CD4-positive, alpha-beta T cell treated with Interleukin-4 for 4 hours (primary cell): ENCODE measurements around the gene ZNF668.
"Not testable (repeated sequence)": the region's sequence is repeated elsewhere in the genome, so short reads cannot be mapped to it uniquely, and the experiment has no call there.

Source experiments
- DNase-seq: peaks from one replicate; pipeline ENCODE4 v3.0.0-alpha.2; 2020

The ZNF668 gene

DNA sequence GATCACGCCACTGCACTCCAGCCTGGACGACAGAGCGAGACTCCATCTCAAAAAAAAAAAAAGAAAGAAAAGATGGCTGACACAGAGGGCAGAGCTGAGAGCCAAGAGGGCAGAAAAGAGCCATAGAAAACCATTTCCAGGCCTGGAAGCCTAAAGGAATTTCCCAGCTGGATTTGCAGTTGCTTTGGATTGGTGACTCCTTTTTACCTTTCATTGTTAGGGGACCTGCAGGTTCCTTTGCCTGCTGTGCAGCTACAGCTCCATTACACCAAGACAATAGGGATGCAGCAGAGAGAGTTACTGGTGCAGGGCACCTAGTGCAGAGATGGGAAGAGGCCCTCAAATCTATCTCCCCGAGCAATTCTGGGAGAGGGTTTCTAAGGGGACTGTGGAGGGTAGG lies 18.4 kb downstream of the ZNF668 start:
- DNase-seq = no peak

DNA sequence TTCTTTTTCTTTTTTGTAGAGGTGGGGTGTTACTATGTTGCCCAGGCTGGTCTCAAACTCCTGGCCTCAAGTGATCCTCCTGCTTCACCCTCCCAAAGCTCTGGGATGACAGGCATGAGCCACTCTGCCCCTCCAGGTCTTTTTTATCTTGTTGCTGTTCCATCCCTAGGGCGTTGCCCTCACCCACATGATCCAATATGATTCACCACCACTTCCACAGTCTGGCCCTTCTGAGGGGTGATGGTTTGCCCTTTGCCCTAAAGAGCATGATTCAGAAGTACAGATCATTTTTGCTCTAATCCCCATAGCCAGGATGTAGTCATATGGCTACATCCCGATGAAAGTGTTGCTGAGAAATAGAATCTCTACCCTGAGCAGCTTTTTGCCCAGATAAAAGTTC lies 21.9 kb downstream of the ZNF668 start:
- DNase-seq = no peak

DNA sequence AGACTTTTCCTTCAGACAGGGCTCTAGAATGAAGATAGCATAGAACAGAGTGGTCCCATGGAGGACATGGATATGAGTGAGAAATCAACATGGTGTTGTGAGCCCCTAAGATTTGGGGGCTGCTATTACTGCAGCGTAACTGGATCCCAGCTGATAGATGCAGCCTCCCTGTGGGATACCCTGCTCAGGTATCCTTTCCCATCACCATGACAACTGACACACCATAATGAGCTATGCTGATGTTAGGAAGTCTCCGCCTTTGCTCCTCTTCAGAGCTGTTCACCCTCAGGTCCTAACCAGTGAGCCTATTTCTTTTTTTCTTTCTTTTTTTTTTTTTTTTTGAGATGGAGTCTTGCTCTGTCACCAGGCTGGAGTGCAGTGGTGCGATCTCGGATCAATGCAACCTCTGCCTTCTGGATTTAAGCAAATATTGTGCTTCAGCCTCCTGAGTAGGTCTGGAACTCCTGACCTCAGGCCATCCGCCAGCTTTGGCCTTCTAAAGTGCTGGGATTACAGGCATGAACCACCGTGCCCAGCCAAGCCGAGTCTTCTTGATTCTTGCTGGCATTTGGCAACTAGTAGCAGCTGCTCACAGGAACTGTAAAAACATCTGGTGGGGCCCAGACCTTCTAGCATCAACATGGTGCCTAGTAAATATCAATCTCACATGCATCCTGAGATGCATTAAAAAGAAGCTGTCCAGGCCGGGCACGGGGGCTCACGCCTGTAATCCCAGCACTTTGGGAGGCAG lies 23.6 kb downstream of the ZNF668 start:
- no peak for DNase-seq

DNA sequence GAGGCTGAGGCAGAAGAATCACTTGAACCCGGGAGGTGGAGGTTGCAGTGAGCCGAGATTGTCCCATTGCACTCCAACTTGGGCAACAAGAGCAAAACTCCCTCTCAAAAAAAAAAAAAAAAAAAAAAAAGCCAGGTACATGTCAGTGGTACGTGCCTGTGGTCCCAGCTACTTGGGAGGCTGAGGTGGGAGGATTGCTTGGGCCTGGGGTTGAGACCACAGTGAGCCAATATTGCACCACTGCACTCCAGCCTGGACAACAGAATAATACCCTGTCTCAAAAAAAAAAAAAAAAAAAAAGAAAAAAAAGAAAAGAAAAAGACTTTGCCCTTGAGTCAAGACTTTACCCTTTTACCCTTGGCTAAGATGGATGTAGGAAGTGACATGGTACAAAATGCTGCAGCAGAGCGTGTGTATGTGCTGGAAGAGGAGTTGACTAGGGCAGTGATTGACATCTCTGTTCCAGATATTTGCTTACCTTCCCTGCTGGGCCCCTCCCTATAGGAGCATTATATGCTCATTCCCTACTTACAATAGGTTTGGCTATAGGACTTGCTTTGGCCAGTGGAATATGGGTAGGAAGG lies 30.1 kb downstream of the ZNF668 start:
- no peak for DNase-seq

DNA sequence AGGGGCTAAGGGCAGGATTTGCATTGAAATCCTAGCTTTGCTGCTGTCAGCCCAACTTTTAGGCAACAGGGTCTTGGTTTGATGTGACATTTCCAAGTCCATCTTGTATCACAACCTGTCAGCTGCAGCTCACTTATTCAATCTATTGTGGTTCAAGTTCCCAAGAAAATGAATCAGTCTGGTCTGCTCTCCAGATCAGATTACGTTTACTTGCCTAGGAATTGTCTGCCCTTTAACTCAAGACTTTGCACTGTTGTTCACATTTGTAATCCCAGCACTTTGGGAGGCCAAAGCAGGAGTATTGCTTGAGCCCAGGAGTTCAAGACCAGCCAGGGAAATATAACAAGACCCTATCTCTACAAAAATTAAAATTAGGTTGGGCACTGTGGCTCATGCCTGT lies 30.7 kb downstream of the ZNF668 start:
- DNase-seq = no peak

DNA sequence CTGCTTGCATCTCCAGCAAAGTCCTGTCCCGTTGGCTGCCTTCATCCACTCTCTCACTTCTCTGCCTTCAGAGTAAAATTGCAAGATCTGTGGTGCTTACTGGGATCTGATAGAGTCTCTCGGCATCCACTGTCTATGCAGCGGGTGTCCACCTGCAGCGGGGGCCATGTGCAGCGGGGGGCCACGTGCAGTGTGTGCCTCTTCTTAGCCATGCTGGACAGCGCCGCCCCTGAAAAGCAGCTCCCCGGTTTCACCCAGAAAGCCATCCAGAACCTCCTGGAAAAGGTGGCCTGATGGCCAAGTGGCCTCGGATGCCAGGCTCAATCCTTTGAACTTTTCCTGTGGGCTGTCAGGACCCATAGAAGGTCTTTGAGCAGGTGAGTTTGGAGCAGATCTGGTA lies 31.2 kb downstream of the ZNF668 start:
- no peak for DNase-seq

DNA sequence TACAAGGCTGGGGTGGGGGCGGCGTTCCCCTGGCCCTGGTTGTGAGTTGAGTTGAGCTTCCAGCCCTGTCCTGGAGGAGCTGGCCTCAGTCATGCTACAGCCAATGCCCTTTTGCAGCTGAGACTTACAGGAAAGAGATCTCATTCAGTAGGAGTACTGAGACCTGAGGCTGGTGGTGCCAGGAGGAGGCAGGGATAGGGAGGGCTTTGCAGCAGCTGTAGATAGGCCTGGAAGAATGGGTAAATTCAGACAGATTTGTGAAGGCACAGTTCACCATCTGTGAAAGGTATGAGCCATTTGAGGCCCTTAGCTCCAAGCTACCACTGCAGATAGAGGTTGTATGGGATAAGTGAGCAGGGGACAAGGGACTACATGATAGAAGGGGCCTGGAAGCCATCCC lies 35.0 kb downstream of the ZNF668 start:
- DNase-seq = no peak

DNA sequence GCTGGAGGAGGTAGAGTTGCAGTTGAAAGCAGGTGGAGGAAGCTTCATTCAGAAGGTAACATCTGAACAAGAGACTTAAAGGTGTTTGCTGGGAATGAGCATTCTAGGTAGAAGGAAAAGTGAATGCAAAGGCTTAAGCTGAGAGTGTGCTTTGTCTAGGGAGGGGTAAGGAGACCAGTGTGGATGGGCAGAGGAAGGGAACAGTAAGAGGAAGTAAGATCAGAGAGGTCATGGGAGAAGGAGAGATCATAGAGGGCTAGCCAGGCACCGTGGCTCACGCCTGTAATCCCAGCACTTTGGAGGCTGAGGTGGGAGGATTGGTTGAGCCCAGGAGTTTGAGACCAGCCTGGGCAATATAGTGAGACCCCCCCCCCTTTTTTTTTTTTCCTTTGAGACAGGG lies 37.3 kb downstream of the ZNF668 start:
- DNase-seq = no peak

DNA sequence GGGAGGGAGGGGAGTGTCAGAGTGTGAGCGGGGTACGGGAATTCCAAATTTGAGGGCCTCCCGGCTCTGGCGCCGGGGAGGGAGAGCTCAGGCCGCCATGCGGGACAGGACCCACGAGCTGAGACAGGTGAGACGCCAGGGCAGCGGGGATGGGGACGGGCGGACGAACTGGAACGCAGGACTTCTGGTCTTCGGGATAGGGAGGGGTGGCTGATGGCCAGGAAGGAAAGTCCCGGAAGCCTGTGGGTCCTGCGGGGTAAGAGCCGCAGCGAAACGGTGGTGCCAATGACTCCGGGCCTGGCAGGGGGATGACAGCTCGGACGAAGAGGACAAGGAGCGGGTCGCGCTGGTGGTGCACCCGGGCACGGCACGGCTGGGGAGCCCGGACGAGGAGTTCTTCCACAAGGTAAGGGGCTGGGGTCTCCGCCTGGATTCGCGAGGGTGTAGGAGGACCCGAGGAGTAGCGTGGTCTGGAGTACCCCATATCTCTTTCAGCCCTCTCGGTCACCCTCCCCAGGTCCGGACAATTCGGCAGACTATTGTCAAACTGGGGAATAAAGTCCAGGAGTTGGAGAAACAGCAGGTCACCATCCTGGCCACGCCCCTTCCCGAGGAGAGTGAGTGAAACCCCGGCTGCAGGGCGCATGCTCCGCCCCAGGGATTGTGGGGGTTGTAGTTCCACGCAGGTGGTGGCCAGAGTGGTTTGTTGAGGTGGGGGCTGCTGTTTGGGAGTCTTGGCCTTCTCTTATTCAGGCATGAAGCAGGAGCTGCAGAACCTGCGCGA lies 40.1 kb downstream of the ZNF668 start:
- DNase-seq = peak; percentile 79

DNA sequence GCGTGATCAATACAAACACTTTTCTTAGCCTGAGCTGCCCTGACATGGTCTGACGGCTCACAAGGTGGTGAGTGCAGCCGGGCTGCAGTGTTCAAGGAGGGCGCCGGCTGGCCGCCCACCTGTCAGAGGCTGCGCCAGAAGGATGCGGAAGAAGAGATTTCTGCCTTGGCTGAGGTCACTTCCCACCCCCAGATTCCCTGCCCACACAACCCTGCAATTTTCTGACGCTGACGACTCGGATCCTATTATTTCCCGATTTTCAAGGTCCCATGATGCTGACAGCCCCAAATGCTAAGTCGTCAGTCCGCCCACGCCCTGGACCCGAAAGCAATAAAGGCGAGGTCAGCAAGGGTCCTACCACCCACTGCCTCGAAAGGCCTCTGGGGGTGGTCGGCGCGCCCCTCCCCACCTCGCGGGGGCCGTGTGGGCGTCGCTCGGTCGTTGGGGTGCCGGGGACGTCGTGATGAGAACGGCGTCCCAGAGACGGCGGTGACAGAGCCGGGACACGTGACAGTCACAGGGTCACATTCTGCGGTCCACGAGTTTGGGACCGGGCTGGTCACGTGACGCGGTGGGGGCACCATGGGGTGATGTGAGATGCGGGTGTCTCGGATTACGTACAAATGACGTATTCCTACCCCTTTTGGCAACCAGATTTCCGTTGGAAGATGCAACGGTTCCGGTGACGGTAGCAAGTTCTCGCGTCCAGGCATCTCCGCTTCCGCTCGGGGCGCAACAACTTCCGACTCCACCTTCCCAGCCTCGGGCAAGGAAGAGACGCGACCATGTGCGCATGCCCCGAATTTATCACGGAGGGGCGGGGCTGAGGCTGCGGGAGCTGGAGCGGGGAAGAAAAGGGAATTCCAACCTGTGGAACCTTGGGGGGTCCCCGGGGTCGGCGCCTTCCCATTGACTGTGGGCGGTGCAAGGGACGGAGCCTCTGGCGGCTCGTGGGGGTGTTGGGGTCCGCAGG lies 41.0 kb downstream of the ZNF668 start, which contains the start of gene STX4:
Gene STX4 (plus strand): TSS at position 823 of the 973 bp plus-strand sequence. CDS start 248 bp downstream, outside the sequence.
- DNase-seq = peak; percentile 98

DNA sequence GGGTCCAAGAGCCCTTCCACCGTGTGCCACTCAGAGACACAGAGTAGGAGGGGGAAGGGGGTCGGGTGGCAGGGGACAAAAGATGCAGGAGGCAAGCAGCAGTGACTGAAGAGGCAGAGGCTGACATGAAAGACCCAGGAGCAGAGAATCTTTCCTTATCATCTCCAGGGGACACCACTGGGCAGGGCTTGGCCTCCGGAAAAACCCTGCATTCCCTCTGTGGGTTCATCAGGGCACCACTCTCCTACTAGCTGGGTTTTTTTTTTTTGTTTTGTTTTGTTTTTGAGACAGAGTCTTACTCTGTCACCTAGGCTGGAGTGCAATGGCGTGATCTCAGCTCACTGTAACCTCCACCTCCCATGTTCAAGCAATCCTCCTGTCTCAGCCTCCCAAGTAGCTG lies 42.8 kb downstream of the ZNF668 start:
- no peak for DNase-seq

DNA sequence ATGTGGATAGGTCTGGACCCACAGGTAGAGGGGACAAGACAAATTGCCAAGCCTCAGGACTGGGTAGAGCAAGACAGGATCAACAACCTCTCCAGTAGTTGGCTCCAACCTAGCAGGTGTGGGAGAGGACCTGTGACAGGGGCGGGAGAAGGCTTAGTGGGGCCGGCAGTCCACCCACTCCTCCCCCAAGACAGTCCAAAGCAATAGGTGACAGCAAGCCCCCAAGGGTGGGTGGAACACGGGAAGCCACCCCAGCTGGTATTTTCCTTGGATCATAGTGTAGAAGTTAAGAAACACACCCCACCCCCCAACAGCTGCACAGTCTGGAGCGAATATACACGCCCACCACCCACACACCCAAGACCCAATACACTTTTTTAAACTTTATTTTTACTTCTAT lies 44.8 kb downstream of the ZNF668 start:
- DNase-seq = no peak

DNA sequence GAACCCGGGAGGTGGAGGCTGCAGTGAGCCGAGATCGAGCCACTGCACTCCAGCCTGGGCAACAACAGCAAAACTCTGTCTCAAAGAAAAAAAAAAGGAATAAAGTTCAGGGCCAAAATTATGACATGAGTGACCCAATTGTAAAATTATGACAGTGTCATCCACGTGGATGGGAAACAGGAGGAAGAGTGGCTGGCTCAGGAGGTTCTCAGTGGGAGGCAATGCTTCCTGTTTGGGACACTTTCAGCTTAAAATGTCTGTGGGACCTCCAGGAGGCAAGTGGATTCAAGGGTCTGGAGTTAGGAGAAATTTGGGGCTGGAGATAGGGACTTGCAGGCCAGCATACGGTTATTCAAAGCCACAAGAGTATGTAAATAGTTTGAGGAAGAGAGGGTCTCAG lies 48.7 kb downstream of the ZNF668 start:
- no peak for DNase-seq

DNA sequence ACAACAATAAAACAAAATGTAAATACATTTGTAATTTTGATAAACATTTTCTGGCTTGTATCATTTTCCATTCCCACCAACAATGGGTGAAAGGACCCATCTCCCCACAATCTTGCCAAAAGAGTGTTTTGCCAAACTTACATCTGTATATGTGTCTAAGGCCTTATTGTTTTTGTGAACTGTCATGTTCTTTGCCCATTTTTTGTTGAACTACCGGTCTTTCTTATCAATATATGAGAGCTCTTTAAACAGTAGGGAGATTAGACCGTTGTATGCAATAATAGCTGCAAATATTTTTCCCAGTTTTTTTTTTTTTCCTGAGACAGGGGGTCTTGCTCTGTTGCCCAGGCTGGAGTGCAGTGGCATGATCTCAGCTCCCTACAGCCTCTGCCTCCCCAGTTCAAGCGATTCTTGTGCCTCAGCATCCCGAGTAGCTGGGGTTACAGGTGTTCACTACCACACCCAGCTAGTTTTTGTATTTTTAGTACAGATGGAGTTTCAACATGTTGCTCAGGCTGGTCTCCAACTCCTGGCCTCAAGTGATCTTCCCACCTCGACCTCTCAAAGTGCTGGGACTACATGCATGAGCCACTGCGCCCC lies 50.3 kb downstream of the ZNF668 start:
- DNase-seq = no peak

DNA sequence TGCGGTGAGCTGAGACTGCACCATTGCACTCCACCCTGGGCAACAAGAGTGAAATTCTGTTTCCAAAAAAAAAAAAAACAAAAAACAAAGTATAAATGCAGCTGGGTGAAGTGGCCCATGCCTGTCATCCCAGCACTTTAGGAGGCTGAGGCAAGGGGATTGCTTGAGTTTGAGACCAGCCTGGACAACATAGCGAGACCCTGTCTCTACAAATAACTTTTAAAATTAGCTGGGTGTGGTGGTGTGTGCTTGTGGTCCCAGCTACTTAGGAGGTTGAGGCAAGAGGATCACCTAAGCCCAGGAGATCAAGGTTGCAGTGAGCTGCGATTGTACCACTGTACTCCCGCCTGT lies 50.8 kb downstream of the ZNF668 start:
- no peak for DNase-seq

DNA sequence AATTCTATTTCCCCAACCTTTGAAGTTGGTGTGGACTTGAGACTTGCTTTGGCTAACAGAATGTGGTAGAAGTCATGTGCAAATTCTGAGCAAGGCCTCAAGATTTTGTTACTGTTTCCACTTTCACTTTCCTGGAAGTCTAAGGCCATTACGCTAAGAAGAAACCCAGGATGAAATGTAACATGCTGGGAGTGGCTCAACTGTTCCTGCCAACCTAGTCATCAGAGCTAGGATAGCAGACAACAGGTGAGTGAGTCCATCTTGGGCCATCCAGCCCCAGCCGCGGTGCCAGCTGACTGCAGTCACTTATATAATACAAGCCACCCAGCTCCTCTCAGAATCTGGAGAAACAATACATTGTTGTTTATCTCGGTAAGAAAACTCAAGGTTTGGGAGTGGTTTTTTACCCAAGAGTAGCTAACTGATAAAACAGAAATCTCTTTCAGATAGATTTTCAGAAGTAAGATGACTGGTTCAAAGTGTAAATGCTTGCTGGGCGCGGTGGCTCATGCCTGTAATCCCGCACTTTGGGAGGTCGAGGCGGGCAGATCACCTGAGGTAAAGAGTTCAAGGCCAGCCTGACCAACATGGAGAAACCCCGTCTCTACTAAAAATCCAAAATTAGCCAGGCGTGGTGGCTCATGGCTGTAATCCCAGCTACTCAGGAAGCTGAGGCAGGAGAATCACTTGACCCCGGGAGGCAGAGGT lies 51.3 kb downstream of the ZNF668 start:
- no peak for DNase-seq

DNA sequence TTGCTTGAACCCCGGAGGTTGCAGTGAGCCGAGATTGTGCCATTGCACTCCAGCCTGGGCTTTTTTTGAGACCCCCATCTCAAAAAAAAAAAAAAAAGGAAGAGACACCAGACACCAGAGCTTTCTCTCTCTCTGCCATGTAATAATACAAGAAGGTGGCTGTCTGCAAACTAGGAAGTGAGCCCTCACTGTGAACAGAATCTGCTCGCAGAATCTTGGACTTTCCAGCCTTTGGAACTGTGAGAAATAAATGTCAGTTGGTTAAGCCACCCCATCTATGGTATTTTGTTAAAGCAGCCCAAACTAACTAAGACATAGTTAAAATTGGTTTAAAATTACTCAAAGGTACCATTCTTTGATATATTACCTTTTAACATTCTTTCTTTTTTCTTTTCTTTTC lies 53.5 kb downstream of the ZNF668 start:
- no peak for DNase-seq

DNA sequence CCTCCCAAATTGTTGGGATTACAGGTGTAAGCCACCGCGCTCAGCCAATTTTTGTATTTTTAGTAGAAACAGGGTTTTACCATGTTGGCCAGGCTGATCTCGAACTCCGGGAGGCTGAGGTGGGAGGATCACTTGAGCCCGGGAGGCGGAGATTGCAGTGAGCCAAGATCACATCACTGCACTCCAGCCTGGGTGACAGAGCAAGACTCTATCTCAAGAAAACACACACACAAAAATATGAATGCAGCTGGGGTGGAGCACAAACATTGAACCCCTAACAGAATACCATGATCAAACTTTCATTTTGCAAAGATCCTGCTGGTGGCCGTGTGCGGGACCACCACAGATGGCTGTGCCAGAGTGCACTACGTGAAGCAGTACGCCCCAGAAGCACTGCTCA lies 56.3 kb downstream of the ZNF668 start:
- DNase-seq = not testable (repeated sequence)

DNA sequence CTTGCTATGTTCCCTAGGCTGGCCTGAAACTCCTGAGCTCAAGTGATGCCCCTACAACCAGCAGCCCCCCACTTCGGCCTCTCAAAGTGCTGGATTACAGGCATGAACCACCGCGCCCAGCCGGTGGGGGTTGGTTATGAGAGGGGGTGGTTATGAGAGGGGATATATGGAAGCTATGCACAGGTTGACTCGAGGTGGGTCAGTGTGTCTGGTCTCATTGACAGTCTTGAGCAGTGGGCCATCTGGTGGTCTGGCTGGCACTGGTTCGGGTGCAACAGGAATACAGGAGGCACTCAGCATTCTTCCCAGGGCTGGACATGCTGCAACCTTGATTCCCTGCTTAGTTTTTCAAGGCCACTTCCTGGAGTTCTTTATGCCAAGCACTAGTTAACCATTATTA lies 58.0 kb downstream of the ZNF668 start:
- no peak for DNase-seq

DNA sequence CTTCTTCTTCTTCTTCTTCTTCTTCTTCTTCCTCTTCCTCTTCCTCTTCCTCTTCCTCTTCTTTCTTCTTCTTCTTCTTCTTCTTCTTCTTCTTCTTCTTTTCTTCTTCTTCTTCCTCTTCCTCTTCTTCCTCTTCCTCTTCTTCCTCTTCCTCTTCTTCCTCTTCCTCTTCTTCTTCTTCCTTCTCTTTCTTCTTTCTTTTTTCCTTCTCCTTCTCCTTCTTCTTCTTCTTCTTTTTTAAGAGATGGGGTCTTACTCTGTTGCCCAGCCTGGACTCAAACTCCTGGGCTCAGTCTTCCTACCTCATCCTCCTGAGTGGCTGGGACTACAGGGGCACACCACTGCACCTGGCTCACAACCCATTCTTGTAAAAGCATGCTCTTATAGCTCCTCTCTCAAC lies 60.7 kb downstream of the ZNF668 start:
- DNase-seq = not testable (repeated sequence)

DNA sequence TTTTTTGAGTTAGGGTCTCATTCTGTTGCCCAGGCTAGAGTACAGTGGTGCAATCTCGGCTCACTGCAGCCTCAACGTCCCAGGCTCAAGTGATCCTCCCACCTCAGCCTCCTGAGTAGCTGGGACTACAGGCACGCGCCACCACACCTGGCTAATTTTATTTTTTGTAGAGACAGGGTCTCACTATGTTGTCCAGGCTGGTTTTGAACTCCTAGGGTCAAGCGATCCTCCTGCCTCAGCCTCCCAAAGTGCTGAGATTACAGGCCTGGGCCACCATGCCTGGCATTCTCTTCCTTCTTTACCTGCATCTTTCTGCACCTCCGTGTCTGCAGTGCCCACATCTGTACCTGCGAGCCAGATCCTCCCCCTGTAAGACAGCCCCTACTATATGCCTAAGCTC lies 62.2 kb downstream of the ZNF668 start:
- not testable (repeated sequence) for DNase-seq
